Breast epithelium (tissue), 3 donors: Measurements from ENCODE around the gene SLC6A17.

Experiments
- CTCF ChIP-seq, 3 donors: fragments of 450-650 bp; IDR thresholded peaks; one replicate each; pipeline ENCODE4 v1.5.1; 2016 to 2017; ENCODE audit warnings: antibody characterized with exemption in 3 of 3, mild to moderate bottlenecking in 3 of 3, moderate library complexity in 3 of 3
- POLR2A ChIP-seq: fragments of 450-650 bp; IDR thresholded peaks from one replicate; pipeline ENCODE4 v1.6.1; 2016; ENCODE audit warnings: antibody characterized with exemption, mild to moderate bottlenecking, moderate library complexity
- POLR2AphosphoS5 ChIP-seq, 3 donors: sonication (generic); formaldehyde crosslinking; IDR thresholded peaks; one replicate each; pipeline ENCODE4 v1.6.1; 2017; ENCODE audit warnings: antibody characterized with exemption in 3 of 3

GRCh38 chr1:110235181-110235833, 85.0 kb downstream of the SLC6A17 start:
- TF ChIP-seq CTCF (IDR thresholded peaks at IDR 0.05), result no peak
- no peak for TF ChIP-seq POLR2AphosphoS5 (IDR thresholded peaks at IDR 0.05)
- no peak for TF ChIP-seq POLR2A
